ENCODE data around the gene ETV4.
A peak's percentile ranks its signal among the peaks of the same experiment; 100 is the strongest.

ETV4 gene

DNA sequence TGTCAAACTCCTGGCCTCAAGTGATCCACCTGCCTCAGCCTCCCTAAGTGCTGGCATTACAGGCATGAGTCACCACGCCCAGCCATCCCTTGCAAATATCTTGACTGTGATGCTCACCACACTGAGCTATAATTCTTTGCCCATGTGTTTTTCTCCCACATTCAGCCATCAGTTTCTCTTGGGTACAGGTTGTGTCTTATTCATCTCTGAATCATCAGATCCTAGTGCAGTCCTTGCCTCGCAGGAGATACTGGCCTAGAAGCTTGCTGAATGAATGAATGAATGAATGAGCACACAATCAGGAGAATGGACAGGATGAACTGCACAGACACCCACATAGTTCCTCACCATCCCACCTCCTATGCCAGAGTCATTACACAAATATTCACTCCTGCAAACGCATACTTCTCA lies 24.4 kb upstream of the ETV4 start:
- Histone ChIP-seq H3K27ac (ENCODE audit: low read depth, low read length) (no peak overlapping the region), H3K4me1 (ENCODE audit: control insufficient read depth, insufficient read depth, low read length) (no peaks in the 10 kb centered on the region), H3K27me3 (ENCODE audit: control insufficient read depth, insufficient read depth, low read length) (no peaks in the 10 kb centered on the region), H3K4me3 (ENCODE audit: low read depth, low read length) (no peak overlapping the region), H3K9me3 (ENCODE audit: control insufficient read depth, insufficient read depth, low read length) (no peaks in the 10 kb centered on the region), H3K9ac (ENCODE audit: low read depth, low read length) (no peak overlapping the region), H3K36me3 (ENCODE audit: control insufficient read depth, insufficient read depth, low read length) (no peaks in the 10 kb centered on the region)

DNA sequence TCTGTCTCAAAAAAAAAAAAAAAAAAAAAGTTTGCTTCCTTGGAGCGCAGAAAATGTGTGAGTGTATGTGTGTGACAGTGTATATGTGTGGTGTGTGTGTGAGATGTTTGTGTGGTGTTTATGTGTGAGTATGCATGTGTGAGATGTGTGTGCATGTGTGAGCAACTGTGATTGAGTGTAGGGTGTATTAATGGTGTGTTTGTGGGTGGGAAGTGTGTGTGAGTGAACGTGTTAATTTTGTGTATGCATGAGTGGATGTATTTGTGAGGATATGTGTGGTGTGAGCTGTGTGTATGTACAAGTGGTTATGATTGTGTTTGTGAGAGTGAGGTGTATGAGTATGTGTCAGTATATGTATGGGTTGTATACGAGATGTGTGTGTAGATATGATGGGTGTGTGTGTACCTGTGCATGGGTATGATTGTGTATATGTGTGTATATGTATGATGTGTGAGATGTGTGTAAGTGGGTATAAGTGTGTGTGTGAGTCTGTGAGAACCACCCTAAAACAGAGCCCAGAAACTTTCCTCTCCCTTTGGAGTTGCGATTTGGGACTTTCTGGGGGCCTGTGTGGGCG lies 22.5 kb upstream of the ETV4 start:
- Histone ChIP-seq H3K27ac (ENCODE audit: low read depth, low read length) (no peak overlapping the region), H3K9me3 (ENCODE audit: control insufficient read depth, insufficient read depth, low read length) (no peaks in the 10 kb centered on the region), H3K4me3 (ENCODE audit: low read depth, low read length) (no peak overlapping the region), H3K36me3 (ENCODE audit: control insufficient read depth, insufficient read depth, low read length) (no peaks in the 10 kb centered on the region), H3K27me3 (ENCODE audit: control insufficient read depth, insufficient read depth, low read length) (no peaks in the 10 kb centered on the region), H3K4me1 (ENCODE audit: control insufficient read depth, insufficient read depth, low read length) (peaks cover 3% of the 10 kb centered on the region; the same call in 1 of the 2 replicates), H3K9ac (ENCODE audit: low read depth, low read length) (no peak overlapping the region)

DNA sequence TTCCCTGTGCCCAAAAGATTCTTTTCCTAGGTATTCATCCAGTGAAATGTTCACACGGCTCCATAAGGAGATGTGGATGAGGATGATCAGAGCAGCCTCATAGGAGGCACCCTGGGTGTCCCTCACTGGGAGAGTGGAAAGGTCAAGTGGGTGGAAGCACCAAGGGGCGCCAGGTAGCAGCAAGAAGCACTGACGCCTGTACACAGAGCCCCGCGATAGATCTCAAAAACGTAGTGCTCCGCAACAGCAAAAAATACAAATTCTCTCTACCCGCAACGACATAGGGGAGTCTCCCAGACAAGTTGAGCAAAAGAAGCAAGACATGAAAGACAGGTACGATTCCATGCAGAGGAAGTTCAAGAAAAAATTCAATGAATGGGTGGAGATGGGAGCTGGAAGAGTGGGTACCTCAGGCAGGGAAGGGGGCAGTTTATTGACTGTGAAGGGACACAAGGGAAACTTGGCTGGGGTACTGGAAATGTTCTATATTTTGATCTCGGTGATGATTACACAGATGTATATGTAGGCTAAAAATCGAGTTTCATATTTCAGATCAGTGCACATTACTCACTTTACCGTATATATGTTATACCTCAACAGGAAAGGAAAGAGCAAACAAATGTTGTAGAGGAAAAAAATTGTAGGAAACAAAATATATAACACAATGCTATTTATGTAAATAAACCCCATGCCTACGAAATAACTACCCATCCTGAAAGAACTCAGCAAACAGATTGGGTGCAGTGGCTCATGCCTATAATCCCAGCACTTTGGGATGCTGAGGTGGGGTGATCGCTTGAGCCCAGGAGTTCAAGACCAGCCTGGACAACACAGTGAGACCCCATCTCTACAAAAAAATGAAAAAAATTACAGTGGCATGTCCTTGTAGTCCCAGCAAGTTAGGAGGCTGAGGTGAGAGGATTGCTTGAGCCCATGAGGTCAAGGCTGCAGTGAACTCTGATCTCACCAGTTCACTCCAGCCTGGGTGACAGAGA lies 17.8 kb upstream of the ETV4 start:
- no peaks in the 10 kb centered on the region for H3K36me3 ChIP-seq (ENCODE audit: control insufficient read depth, insufficient read depth, low read length)
- no peak overlapping the region for H3K4me3 ChIP-seq (ENCODE audit: low read depth, low read length)
- peaks cover 7% of the 10 kb centered on the region; the same call in 1 of the 2 replicates for H3K27me3 ChIP-seq (ENCODE audit: control insufficient read depth, insufficient read depth, low read length)
- H3K27ac ChIP-seq (ENCODE audit: low read depth, low read length): no peak overlapping the region
- H3K9ac ChIP-seq (ENCODE audit: low read depth, low read length): no peak overlapping the region
- H3K4me1 ChIP-seq (ENCODE audit: control insufficient read depth, insufficient read depth, low read length): peaks cover 24% of the 10 kb centered on the region
- H3K9me3 ChIP-seq (ENCODE audit: control insufficient read depth, insufficient read depth, low read length): no peaks in the 10 kb centered on the region

GRCh38 chr17:43562679-43563599 lies 16.8 kb upstream of the ETV4 start:
- no peaks in the 10 kb centered on the region for H3K9me3 ChIP-seq (ENCODE audit: control insufficient read depth, insufficient read depth, low read length)
- H3K9ac ChIP-seq (ENCODE audit: low read depth, low read length): no peak overlapping the region
- peaks cover 24% of the 10 kb centered on the region for H3K4me1 ChIP-seq (ENCODE audit: control insufficient read depth, insufficient read depth, low read length)
- 0 out of 2 replicates have a peak overlapping the region, but pooled peaks have one; percentile 3 for H3K4me3 ChIP-seq (ENCODE audit: low read depth, low read length)
- no peak overlapping the region for H3K27ac ChIP-seq (ENCODE audit: low read depth, low read length)
- H3K27me3 ChIP-seq (ENCODE audit: control insufficient read depth, insufficient read depth, low read length): peaks cover 7% of the 10 kb centered on the region; the same call in 1 of the 2 replicates
- H3K36me3 ChIP-seq (ENCODE audit: control insufficient read depth, insufficient read depth, low read length): no peaks in the 10 kb centered on the region

GRCh38 chr17:43560461-43561427 lies 14.6 kb upstream of the ETV4 start:
- no peak overlapping the region for H3K4me3 ChIP-seq (ENCODE audit: low read depth, low read length)
- peaks cover 28% of the 10 kb centered on the region for H3K4me1 ChIP-seq (ENCODE audit: control insufficient read depth, insufficient read depth, low read length)
- H3K27ac ChIP-seq (ENCODE audit: low read depth, low read length): no peak overlapping the region
- no peaks in the 10 kb centered on the region for H3K36me3 ChIP-seq (ENCODE audit: control insufficient read depth, insufficient read depth, low read length)
- H3K9me3 ChIP-seq (ENCODE audit: control insufficient read depth, insufficient read depth, low read length): no peaks in the 10 kb centered on the region
- H3K27me3 ChIP-seq (ENCODE audit: control insufficient read depth, insufficient read depth, low read length): peaks cover 7% of the 10 kb centered on the region; the same call in 1 of the 2 replicates
- H3K9ac ChIP-seq (ENCODE audit: low read depth, low read length): no peak overlapping the region

- Histone ChIP-seq H3K27me3 (ENCODE audit: control insufficient read depth, insufficient read depth, low read length) (peaks cover 7% of the 10 kb centered on the region; the same call in 1 of the 2 replicates), H3K9ac (ENCODE audit: low read depth, low read length) (no peak overlapping the region), H3K9me3 (ENCODE audit: control insufficient read depth, insufficient read depth, low read length) (no peaks in the 10 kb centered on the region), H3K4me3 (ENCODE audit: low read depth, low read length) (no peak overlapping the region), H3K4me1 (ENCODE audit: control insufficient read depth, insufficient read depth, low read length) (peaks cover 35% of the 10 kb centered on the region), H3K36me3 (ENCODE audit: control insufficient read depth, insufficient read depth, low read length) (no peaks in the 10 kb centered on the region), H3K27ac (ENCODE audit: low read depth, low read length) (no peak overlapping the region)
These were observed 13.1 kb upstream of the ETV4 start for GRCh38 chr17:43559161-43559816.

DNA sequence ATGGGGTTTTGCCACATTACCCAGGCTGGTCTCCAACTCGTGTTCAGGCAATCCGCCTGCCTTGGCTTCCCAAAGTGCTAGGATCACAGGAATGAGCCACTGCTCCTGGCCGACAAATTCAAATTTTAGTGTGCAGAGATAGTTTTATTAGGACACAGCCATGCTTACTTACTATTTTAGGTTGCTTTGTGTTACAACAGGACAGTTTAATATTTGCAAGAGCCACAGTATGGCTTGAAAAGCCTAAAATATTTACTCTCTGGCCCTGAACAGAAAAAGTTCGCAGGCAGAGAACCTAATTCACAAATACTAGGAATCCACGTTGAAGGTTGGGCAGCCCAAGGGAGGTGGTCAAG lies 12.6 kb upstream of the ETV4 start:
- H3K4me1 ChIP-seq (ENCODE audit: control insufficient read depth, insufficient read depth, low read length): peaks cover 37% of the 10 kb centered on the region
- H3K27ac ChIP-seq (ENCODE audit: low read depth, low read length): no peak overlapping the region
- H3K36me3 ChIP-seq (ENCODE audit: control insufficient read depth, insufficient read depth, low read length): no peaks in the 10 kb centered on the region
- peaks cover 7% of the 10 kb centered on the region; the same call in 1 of the 2 replicates for H3K27me3 ChIP-seq (ENCODE audit: control insufficient read depth, insufficient read depth, low read length)
- no peak overlapping the region for H3K9ac ChIP-seq (ENCODE audit: low read depth, low read length)
- no peak overlapping the region for H3K4me3 ChIP-seq (ENCODE audit: low read depth, low read length)
- no peaks in the 10 kb centered on the region for H3K9me3 ChIP-seq (ENCODE audit: control insufficient read depth, insufficient read depth, low read length)

DNA sequence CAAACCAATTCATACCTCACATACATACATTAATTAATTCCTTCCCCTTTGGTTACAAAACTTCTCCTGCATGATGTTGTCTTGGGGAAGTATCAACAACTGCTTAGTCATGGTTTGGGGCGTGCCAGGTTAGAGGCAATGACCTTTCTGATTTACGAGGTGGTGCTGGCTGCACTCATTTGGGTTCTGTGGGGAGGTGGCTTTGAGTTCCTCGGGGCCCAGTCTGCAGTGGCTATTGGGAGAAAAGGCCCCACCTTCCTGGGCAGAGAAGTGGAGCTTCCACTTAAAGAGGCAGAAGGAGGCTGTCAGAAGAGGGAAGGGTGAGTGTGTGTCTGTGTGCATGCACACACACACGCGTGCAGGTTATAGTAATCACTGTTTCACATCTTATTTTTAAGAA lies 10.2 kb upstream of the ETV4 start:
- H3K4me1 ChIP-seq (ENCODE audit: control insufficient read depth, insufficient read depth, low read length): peaks cover 24% of the 10 kb centered on the region
- no peak overlapping the region for H3K9ac ChIP-seq (ENCODE audit: low read depth, low read length)
- H3K27me3 ChIP-seq (ENCODE audit: control insufficient read depth, insufficient read depth, low read length): no peaks in the 10 kb centered on the region
- H3K4me3 ChIP-seq (ENCODE audit: low read depth, low read length): no peak overlapping the region
- no peaks in the 10 kb centered on the region for H3K9me3 ChIP-seq (ENCODE audit: control insufficient read depth, insufficient read depth, low read length)
- no peak overlapping the region for H3K27ac ChIP-seq (ENCODE audit: low read depth, low read length)
- H3K36me3 ChIP-seq (ENCODE audit: control insufficient read depth, insufficient read depth, low read length): no peaks in the 10 kb centered on the region

DNA sequence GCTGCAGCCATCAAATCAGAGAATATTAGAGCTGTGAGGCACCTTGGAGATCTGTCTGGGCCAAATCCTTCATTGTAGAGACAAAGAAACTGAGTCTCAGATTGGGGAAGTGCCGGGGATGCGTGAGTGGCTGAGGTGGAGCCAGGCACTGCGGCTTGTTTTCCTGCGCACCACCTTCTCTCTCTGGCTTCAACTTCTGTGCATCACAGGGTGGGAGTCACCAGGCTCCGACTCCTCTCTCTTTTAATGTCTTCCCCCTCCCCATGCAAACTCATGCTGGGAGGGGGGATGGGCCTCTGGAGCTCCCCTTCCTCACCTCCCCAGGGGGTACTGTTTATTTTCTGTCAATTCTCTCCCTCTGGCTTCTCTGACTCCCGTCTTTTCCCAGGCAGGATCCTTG lies 8.7 kb upstream of the ETV4 start:
- no peaks in the 10 kb centered on the region for H3K36me3 ChIP-seq (ENCODE audit: control insufficient read depth, insufficient read depth, low read length)
- no peak overlapping the region for H3K27ac ChIP-seq (ENCODE audit: low read depth, low read length)
- H3K9ac ChIP-seq (ENCODE audit: low read depth, low read length): no peak overlapping the region

More for the DNA sequence above, 8.7 kb upstream of the ETV4 start:
- H3K4me3 ChIP-seq (ENCODE audit: low read depth, low read length): no peak overlapping the region
- no peaks in the 10 kb centered on the region for H3K27me3 ChIP-seq (ENCODE audit: control insufficient read depth, insufficient read depth, low read length)
- H3K4me1 ChIP-seq (ENCODE audit: control insufficient read depth, insufficient read depth, low read length): peaks cover 24% of the 10 kb centered on the region
- no peaks in the 10 kb centered on the region for H3K9me3 ChIP-seq (ENCODE audit: control insufficient read depth, insufficient read depth, low read length)

Measured in HUES48 (cell line).